IPS-11a (cell line): ENCODE results near the gene NAGLU.
"Not testable (repeated sequence)": the region's sequence is repeated elsewhere in the genome, so short reads cannot be mapped to it uniquely, and the experiment has no call there.

ENCODE experiments used
- H3K4me3 ChIP-seq: one replicate; pipeline ENCODE4 v1.5.1; 2013; ENCODE audit warnings: low read depth, low read length, control low read depth

Gene NAGLU

DNA sequence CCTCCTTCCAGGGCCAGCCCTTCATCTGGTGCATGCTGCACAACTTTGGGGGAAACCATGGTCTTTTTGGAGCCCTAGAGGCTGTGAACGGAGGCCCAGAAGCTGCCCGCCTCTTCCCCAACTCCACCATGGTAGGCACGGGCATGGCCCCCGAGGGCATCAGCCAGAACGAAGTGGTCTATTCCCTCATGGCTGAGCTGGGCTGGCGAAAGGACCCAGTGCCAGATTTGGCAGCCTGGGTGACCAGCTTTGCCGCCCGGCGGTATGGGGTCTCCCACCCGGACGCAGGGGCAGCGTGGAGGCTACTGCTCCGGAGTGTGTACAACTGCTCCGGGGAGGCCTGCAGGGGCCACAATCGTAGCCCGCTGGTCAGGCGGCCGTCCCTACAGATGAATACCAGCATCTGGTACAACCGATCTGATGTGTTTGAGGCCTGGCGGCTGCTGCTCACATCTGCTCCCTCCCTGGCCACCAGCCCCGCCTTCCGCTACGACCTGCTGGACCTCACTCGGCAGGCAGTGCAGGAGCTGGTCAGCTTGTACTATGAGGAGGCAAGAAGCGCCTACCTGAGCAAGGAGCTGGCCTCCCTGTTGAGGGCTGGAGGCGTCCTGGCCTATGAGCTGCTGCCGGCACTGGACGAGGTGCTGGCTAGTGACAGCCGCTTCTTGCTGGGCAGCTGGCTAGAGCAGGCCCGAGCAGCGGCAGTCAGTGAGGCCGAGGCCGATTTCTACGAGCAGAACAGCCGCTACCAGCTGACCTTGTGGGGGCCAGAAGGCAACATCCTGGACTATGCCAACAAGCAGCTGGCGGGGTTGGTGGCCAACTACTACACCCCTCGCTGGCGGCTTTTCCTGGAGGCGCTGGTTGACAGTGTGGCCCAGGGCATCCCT, 7.4 kb downstream of the NAGLU start:
- H3K4me3 ChIP-seq, result no peak overlapping the region

DNA sequence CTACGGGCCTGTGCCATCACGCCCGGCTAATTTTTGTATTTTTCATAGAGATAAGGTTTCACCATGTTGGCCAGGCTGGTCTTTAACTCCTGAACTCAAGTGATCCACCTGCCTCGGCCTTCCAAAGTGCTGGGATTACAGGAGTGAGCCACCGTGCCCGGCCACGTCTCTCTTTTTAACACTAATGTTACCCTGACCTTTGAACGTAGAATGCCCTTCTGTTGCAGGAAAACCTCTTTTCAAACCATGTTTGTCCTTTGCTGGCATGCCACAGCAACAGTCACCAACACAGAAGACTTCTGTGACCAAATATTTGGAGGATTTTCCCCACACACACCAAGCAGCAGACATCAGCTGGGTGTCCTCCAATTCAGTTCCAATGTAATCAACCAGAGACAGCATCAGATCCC, 8.8 kb downstream of the NAGLU start:
- no peak overlapping the region for H3K4me3 ChIP-seq

DNA sequence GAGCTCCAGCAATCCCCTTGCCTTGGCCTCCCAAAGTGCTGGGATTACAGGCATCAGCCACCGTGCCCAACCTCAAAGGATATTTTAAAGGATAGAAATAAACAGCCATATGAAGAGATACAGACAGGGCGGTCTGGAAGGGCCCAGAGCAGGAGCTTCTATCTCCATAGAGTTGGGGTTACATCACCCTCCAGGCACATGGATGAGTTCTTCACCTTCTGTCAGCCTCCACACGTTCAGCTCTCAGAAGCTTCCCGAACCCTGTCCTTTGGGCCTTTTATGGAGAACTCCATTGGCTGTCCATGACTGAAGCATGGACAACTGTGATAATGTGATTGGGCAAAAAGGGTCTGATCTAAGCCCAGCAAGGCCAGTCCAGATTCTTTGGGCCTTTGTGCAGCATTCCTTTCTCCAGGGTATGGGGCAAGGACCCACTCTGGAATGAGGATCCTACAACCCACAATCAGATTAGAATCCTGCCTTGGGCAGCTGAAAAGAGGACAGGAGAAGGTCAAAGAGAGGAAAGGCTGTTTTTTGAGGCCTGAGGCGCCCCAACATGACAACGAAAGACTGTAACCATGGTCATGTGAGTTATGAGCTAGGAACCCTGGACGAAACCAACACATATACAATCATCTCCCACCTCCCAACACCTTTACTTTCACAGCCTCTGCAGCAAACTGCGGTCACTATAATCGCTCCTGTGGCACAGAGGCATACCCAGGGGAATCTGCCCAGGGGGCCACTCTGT, 9.9 kb downstream of the NAGLU start:
- H3K4me3 ChIP-seq, result not testable (repeated sequence)

DNA sequence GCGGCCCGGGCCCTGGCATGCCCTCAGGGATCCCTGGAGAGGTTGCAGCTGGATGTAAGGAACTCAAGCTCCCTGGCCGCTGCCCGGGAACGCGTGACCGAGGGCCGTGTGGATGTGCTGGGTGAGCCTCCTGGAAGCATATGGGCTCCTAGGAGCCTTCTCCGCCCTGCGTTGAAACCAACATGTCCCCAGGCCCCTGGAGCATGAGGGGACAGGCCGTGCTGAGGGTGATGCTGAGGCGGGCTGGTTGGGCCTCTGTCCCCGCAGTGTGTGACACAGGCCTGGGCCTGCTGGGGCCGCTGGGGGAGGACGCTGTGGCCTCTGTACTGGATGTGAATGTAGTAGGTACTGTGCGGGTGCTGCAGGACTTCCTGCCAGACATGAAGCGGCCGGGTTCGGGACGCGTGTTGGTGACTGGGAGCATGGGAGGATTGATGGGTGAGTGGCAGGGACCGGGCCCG, 11.0 kb downstream of the NAGLU start:
- no peak overlapping the region for H3K4me3 ChIP-seq

DNA sequence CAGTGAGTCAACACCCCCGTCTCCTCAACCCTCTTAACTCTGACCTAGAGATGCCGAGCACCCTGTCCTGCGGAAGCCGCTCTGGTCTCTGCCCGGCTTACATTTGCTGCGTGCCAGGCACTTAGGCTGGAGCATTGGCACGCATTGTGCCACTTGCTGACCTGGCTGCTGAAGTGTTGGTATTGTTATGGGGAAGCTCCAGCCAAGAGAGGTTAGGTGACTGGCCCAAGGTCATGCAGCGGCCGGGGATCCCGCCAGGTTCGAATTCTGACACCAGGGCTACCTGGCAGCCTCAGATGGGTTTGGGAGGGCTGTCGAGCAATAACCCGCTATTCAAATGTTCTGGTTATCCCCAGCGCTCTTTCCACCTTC, 11.6 kb downstream of the NAGLU start:
- H3K4me3 ChIP-seq, result peak overlapping the region; percentile 8

DNA sequence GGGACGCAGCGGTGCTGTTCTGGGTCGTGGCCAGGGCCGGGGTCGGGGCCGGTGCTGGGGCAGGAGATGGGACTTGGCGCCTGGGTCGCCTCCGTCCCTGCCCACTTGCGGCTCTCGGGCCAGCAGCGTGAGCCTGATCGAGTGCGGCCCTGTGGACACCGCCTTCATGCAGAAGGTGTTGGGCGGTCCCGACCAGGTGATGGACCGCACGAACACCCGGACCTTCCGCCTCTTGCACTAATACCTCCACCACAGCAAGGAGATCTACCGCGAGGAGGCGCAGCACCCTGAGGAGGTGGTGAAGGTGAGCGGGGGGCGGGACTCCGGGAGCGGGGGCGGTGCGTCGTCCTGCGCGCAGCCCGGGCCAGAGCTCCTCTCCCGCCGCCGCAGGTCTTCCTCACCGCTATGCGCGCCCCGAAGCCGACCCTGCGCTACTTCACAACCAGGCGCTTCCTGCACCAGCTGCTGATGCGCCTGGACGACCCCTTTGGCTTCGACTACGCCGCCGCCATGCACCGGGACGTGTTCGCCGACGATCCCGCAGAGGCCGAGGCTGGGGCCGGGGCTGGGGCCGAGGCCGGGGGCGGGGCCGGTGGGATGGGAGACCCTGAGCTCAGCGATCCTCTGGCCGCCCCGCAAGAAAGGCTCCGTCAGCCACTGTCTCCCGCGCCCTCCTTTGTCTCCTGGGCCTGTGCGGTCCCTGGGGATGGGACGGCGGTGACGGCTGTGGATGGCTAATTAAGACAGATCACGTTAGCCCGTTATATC, 12.2 kb downstream of the NAGLU start:
- peak overlapping the region; percentile 45 for H3K4me3 ChIP-seq

DNA sequence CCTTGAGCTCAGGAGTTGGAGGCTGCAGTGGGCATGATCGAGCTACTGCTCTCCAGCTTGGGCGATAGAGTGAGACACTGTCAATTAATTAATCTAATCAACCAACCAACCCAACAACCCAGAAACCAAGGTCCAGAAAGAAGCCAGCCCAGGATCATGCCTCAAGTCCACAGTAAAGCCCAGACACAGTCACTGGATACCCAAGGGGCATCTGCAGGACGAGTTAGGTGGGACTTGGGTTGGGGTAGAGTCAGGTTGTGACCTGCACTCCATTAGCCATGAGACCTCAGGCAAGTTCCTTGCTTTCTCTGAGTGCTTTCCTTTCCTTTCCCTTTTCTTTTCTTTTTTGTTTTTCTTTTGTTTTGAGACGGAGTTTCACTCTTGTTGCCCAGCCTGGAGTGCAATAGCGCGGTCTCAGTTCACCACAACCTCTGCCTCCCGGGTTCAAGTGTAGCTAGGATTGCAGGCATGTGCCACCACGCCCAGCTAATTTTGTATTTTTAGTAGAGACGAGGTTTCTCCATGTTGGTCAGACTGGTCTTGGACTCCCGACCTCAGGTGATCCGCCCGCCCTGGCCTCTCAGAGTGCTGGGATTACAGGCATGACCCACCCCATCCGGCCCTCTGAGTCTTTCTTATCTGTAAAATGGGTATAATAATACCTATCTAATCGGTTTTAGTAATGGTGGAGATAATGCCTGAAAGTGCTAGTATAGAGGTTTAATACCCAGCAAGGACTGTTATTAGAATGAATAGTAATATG, 13.1 kb downstream of the NAGLU start:
- peak overlapping the region; percentile 45 for H3K4me3 ChIP-seq

DNA sequence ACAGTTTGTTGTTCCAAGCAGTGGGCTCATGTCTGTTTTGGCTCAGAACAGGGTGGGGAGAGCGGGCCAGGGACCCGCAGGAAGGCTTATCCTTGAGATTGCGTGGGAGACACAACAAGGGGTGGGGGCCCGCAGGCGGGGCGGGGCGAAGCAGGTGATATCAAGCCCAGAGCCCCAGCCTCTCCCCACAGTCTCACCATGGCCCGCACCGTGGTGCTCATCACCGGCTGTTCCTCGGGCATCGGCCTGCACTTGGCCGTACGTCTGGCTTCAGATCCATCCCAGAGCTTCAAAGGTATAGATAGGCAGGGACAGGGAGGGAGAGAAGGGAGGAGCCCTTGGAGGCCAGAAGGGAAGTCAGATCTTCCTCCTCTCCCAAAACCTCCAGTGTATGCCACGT, 16.7 kb downstream of the NAGLU start, which contains the start of gene HSD17B1:
Gene HSD17B1 (plus strand): TSS at position 188 of the 400 bp plus-strand sequence. CDS start 11 bp downstream, at position 199.
- not testable (repeated sequence) for H3K4me3 ChIP-seq

DNA sequence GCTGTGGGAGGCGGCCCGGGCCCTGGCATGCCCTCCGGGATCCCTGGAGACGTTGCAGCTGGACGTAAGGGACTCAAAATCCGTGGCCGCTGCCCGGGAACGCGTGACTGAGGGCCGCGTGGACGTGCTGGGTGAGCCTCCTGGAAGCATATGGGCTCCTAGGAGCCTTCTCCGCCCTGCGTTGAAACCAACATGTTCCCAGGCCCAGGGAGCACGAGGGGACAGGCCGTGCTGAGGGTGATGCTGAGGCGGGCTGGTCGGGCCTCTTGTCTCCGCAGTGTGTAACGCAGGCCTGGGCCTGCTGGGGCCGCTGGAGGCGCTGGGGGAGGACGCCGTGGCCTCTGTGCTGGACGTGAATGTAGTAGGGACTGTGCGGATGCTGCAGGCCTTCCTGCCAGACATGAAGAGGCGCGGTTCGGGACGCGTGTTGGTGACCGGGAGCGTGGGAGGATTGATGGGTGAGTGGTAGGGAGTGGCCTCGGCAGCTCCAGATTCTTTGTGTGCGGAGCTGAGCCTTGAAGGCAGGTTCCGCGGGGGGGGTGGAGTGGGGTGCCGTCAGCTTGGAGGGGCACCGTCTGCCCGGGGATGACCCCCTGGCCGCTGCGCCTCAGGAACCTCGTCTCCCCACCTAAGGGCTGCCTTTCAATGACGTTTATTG, 17.2 kb downstream of the NAGLU start:
- no peak overlapping the region for H3K4me3 ChIP-seq

DNA sequence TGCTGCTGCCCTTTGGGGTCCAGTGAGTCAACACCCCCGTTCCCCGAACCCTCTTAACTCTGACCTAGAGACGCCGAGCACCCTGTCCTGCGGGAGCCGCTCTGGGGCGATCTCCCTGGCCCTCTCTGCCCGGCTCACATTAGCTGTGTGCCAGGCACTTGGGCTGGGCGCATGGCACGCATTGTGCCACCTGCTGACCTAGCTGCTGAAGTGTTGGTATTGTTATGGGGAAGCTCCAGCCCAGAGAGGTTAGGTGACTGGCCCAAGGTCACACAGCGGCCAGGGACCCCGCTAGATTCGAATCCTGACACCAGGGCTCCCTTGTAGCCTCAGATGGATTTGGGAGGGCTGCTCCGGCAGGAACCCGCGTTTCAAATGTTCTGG, 17.8 kb downstream of the NAGLU start:
- H3K4me3 ChIP-seq, result peak overlapping the region; percentile 89

DNA sequence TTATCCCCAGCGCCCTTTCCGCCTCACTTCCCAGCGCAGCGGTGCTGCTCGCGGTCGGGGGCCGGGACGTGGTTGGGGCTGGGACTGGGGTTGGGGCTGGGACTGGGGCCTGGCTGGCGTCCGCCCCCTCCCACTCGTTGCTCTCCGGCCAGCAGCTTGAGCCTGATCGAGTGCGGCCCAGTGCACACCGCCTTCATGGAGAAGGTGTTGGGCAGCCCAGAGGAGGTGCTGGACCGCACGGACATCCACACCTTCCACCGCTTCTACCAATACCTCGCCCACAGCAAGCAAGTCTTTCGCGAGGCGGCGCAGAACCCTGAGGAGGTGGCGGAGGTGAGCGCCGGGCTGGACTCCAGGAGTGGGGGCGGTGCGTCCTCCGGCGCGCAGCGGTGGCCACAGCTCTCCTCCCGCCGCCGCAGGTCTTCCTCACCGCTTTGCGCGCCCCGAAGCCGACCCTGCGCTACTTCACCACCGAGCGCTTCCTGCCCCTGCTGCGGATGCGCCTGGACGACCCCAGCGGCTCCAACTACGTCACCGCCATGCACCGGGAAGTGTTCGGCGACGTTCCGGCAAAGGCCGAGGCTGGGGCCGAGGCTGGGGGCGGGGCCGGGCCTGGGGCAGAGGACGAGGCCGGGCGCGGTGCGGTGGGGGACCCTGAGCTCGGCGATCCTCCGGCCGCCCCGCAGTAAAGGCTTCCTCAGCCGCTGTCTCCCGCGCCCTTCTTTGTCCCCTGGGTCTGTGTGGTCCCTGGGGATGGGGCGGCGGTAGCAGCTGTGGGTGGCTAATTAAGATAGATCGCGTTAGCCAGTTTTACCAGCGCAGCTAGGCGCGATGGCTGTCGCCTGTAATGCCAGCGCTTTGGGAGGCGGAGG, 18.4 kb downstream of the NAGLU start:
- H3K4me3 ChIP-seq, result peak overlapping the region; percentile 89

DNA sequence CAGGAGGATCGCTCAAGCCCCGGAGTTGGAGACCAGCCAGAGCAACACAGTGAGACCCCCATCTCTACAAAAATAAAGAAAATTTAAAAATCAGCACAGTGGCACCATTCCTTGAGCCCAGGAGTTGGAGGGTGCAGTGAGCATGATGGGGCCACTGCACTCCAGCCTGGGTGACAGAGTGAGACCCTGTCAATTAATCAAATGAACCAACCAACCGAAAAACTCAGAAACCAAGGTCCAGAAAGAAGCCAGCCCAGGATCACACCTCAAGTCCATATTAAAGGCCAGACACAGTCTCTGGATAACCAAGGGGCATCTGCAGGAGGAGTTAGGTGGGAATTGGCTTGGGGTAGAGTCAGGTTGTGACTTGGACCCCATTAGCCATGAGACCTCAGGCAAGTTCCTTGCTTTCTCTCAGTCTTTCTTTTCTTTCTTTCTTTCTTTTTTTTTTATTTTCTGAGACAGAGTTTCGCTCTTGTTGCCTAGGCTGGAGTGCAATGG, 19.1 kb downstream of the NAGLU start:
- H3K4me3 ChIP-seq, result peak overlapping the region; percentile 89

DNA sequence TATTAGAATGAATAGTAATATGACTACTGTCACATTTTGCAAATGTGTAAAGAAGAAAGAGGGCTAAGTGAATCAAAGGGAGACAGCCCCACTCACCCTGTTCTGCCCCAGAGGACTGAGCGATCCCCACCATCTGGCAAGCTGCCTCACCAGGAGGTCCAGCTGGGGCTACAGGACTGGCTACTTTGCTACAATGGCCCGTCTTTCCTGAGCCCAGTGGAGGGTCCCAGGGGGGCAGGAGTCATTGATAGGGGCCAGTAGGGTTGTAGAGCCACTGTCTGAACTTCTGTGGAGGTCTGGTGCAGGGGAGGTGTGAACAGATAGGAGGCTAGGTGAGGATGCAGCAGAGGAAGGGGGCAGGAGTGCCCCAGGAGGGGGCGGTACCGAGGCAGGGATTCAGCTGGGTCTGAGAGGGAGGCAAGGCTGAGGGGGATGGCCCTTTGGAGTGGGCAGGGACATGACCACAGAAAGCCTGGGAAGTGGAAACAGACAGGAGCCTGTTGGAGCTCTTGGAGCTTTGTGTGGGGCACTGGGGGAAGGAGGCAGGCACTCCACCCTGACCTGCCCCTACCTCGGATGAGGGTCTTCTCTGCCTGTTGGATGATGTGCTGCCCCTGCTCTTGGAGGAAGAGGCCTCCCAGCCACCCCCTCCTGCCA, 20.0 kb downstream of the NAGLU start:
- H3K4me3 ChIP-seq, result not testable (repeated sequence)

DNA sequence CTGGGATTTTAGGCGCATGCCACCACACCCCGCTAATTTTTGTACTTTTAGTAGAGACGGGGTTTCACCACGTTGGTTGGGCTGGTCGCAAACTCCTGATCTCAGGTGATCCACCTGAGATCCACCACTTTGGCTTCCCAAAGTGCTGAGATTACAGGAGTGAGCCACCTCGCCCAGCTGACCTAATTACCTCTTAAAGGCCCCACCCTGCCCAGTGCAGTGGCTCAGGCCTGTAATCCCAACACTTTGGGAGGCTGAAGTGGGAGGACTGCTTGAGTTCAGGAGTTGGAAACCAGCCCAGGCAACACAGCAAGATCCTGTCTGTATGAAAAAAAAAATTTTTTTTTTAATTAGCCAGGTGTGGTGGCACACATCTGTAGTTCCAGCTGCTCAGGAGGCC, 23.0 kb downstream of the NAGLU start:
- no peak overlapping the region for H3K4me3 ChIP-seq

DNA sequence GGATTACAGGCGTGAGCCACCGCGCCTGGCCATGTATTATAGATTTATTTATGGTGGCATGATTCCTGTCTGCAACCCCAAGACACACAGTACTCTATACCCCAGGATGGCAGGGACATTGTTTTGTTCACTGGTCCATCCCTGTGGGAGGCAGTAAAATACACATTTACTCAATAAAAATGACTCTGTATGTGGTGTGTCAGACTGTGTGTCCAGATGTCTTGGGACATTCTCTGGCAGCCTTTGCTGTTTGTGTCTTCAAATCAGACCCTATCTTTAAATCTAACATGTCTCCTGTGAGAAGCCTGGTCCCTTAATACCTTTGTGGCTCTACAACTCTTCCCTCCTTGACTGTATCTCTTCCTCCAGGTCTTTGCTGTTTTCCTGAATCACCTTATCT, 24.2 kb downstream of the NAGLU start:
- no peak overlapping the region for H3K4me3 ChIP-seq

DNA sequence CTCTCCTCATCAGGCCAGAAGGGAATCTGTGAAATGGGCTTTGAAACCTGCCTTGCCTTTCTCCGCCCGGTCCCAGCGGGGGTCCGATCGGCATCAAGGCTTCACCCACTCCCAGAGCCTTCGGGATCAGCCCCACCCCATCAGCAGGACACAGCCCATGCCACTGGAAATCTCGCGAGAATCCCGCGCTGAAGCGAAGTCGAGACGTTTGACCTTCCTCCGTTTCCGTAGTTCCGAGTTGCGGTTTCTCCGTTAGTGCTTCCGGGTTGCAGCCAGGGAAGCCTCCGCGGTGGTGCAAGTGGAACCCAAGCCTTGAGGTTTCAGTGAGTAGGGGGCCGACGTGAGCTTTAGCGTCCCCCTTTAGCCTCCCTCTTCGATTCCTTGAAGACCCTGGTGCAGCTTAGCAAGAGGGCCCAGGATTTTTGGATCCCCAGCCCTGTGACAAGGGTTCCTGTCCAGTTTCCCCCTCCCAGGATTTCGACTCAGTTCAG, 25.9 kb downstream of the NAGLU start, which contains the start of gene COASY:
Gene COASY (plus strand): TSS at position 252 of the 491 bp plus-strand sequence. CDS start 475 bp downstream, outside the sequence.
- peak within 1 kb of the TSS; percentile 94 for H3K4me3 ChIP-seq

DNA sequence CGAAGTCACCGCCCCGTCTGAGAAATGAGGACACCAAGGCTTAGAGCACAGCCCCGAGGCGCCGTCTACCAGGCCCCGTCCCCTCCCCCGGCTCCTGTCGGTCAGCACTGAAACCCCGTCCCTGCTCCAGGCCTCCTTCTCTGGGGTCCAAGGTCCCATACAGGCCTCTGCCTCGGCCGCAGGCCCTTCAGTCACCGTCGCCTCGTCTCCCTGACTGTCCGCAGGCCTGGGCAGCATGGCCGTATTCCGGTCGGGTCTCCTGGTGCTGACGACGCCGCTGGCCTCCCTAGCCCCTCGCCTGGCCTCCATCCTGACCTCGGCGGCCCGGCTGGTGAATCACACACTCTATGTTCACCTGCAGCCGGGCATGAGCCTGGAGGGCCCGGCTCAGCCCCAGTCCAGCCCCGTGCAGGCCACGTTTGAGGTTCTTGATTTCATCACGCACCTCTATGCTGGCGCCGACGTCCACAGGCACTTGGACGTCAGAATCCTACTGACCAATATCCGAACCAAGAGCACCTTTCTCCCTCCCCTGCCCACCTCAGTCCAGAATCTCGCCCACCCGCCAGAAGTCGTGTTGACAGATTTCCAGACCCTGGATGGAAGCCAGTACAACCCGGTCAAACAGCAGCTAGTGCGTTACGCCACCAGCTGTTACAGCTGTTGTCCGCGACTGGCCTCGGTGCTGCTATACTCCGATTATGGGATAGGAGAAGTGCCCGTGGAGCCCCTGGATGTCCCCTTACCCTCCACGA, 26.5 kb downstream of the NAGLU start:
- H3K4me3 ChIP-seq, result peak overlapping the region; percentile 94
